Neutrophil (primary cell): ENCODE measurements around the gene NAP1L4.

Experiments
- H3K27ac ChIP-seq: fragments of 200-600 bp; sonication (generic); 2 replicates; pipeline ENCODE4 v1.5.1; 2016; ENCODE audit warnings: mild to moderate bottlenecking, moderate library complexity
- H3K27me3 ChIP-seq: fragments of 200-600 bp; sonication (generic); 2 replicates; pipeline ENCODE4 v1.6.0; 2016; ENCODE audit warnings: mild to moderate bottlenecking
- H3K36me3 ChIP-seq: fragments of 200-600 bp; sonication (generic); 2 replicates; pipeline ENCODE4 v1.5.1; 2017
- H3K4me1 ChIP-seq, 2 experiments: fragments of 200-600 bp in 1 of 2; sonication (generic) in 1 of 2; 1 replicate in 1 of 2; 2 replicates in 1 of 2; pipeline versions ENCODE4 v1.5.1 to v1.6.1; 2013 to 2016; ENCODE audit warnings: low read depth in 1 of 2, low read length in 1 of 2, mild to moderate bottlenecking in 1 of 2, moderate library complexity in 1 of 2; ENCODE audit not compliant: control insufficient read depth in 1 of 2, insufficient read depth in 1 of 2
- H3K4me3 ChIP-seq, 2 experiments: fragments of 200-600 bp in 1 of 2; sonication (generic) in 1 of 2; 1 replicate in 1 of 2; 2 replicates in 1 of 2; pipeline ENCODE4 v1.5.1; 2013 to 2016; ENCODE audit warnings: low read depth in 1 of 2, low read length in 1 of 2, mild to moderate bottlenecking in 1 of 2, moderate library complexity in 1 of 2
- H3K9me3 ChIP-seq: fragments of 200-600 bp; sonication (generic); 2 replicates; pipeline ENCODE4 v1.5.1; 2016
- TF ChIP-seq, protein P1 (sequence below): fragments of 200-600 bp; sonication (generic); IDR thresholded peaks from 2 replicates; pipeline ENCODE4 v1.5.1; 2016; ENCODE audit warnings: antibody characterized with exemption

The NAP1L4 gene

DNA sequence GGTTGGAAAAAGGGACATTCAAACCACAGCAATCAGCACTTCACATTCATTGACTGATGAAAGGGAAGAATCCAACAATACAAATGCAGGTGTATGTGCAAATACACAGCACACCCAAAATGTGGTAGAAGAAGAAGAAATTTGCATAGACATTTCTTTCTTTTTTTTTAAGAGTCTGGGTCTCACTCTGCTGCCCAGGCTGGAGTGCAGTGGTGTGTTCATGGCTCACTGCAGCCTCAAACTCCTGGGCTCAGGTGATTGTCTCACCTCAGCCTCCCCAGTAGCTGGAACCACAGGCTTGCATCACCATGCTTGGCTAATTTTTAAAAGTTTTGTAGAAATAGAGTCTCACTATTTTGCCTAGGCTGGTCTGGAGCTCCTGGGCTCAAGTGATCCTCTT lies 43.2 kb upstream of the NAP1L4 start:
- H3K4me1 ChIP-seq: peaks cover 29 to 30% of the 10 kb centered on the region in 2 experiments
- H3K27me3 ChIP-seq: no peaks in the 10 kb centered on the region
- H3K4me3 ChIP-seq: no peak overlapping the region
- no peaks in the 10 kb centered on the region for H3K9me3 ChIP-seq
- H3K36me3 ChIP-seq: peaks cover 97% of the 10 kb centered on the region
- TF ChIP-seq, protein P1, sequence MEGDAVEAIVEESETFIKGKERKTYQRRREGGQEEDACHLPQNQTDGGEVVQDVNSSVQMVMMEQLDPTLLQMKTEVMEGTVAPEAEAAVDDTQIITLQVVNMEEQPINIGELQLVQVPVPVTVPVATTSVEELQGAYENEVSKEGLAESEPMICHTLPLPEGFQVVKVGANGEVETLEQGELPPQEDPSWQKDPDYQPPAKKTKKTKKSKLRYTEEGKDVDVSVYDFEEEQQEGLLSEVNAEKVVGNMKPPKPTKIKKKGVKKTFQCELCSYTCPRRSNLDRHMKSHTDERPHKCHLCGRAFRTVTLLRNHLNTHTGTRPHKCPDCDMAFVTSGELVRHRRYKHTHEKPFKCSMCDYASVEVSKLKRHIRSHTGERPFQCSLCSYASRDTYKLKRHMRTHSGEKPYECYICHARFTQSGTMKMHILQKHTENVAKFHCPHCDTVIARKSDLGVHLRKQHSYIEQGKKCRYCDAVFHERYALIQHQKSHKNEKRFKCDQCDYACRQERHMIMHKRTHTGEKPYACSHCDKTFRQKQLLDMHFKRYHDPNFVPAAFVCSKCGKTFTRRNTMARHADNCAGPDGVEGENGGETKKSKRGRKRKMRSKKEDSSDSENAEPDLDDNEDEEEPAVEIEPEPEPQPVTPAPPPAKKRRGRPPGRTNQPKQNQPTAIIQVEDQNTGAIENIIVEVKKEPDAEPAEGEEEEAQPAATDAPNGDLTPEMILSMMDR: no peak
- H3K27ac ChIP-seq: peak overlapping the region; percentile 58

DNA sequence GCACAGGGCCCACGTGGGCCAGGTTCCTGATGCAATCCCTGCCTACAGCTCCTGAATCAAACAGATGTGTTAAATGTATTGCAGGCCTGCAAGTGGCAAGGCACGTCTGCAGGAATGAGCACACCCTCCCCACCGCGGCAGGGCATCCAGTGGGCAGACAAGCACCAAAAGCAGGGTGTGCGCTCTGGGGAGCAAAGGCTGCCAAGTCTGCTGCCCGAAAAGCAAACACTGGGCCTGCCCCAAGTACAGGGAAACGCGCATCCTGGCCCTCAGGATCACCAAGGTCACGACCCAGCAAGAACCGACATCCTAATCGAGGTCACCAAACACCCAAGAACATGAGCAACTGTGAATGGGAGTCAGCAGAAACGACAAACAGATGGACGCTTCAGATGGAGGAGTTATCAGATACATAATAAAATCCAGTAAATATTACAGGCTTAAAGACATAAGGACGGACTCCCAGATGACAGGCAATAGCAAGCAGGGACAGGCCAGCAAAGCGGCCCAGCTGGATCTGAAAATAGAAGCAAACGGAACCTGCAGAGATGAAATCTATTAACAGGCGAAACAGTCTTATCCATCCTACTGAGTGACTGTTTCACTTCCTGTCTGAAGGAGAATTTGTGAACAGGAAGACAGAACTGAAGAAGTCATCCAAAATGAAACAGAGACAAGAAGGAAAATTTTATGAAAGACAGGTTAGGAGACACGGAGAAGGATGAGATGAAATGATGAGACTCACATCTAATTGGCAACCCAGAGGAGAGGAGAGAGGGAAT lies 38.4 kb upstream of the NAP1L4 start:
- TF ChIP-seq, protein P1: no peak
- H3K36me3 ChIP-seq: peaks cover 97% of the 10 kb centered on the region
- no peak overlapping the region for H3K4me3 ChIP-seq
- peaks cover 7 to 8% of the 10 kb centered on the region in 2 experiments for H3K4me1 ChIP-seq
- H3K27ac ChIP-seq: no peak overlapping the region
- H3K27me3 ChIP-seq: no peaks in the 10 kb centered on the region
- H3K9me3 ChIP-seq: peaks cover 3% of the 10 kb centered on the region

GRCh38 chr11:3028813-3029212 lies 36.7 kb upstream of the NAP1L4 start:
- no peak overlapping the region for H3K4me3 ChIP-seq
- H3K4me1 ChIP-seq: no peaks in the 10 kb centered on the region
- TF ChIP-seq, protein P1: no peak
- peaks cover 93% of the 10 kb centered on the region for H3K36me3 ChIP-seq
- no peak overlapping the region for H3K27ac ChIP-seq
- peaks cover 3% of the 10 kb centered on the region for H3K9me3 ChIP-seq
- no peaks in the 10 kb centered on the region for H3K27me3 ChIP-seq

DNA sequence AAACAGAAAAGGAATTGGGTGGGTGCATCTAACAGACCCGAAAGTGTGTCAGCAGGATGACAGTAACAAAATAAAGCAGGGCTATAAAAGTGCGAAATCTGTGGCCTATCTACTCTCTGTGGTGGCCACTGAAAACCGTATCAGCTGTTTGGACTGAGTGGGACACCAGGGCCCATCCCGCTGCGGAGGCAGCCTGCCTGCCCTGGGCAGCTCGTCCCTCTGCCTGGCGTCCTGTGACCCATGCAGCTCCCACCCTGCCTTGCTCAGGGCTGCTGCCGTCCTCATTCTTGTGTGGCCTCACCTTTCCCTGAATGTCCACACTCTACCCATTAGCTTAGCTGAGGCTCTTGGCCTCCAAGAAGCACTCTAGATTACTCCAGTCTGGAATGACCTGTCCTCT lies 34.7 kb upstream of the NAP1L4 start:
- TF ChIP-seq, protein P1: no peak
- no peak overlapping the region for H3K4me3 ChIP-seq
- no peak overlapping the region for H3K27ac ChIP-seq
- H3K4me1 ChIP-seq: peaks cover 12 to 14% of the 10 kb centered on the region in 2 experiments
- H3K36me3 ChIP-seq: peaks cover 83% of the 10 kb centered on the region
- H3K9me3 ChIP-seq: peaks cover 3% of the 10 kb centered on the region
- no peaks in the 10 kb centered on the region for H3K27me3 ChIP-seq

DNA sequence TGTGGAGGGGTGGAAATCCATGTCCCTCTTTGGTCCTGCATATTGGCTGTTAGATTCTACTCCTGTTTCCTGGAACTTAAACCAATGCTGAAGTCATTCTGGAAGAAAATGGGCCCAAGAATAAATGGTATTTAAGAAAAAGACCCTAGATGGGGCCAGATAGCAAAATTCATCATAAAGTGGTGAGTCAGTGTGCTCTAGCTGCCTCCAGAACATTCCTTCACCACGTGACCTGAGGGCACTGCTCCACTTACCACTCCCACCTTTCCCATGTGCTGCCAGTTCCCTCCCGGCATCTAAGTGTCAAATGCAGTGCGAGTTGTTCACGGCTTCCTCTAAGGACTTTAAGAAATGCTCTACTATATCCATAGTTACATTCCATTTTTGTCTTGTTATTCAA lies 30.9 kb upstream of the NAP1L4 start:
- H3K4me1 ChIP-seq: peaks cover 15 to 17% of the 10 kb centered on the region in 2 experiments
- H3K4me3 ChIP-seq: no peak overlapping the region
- TF ChIP-seq, protein P1: no peak
- peak overlapping the region; percentile 54 for H3K27ac ChIP-seq
- H3K36me3 ChIP-seq: peaks cover 78% of the 10 kb centered on the region
- H3K27me3 ChIP-seq: no peaks in the 10 kb centered on the region
- peaks cover 3% of the 10 kb centered on the region for H3K9me3 ChIP-seq
